K562 (cell line): ENCODE data around the gene ZSWIM1. TPM values are rescaled to one million over a fixed set of nuclear protein-coding genes. Genes with fewer than 3 reads are reported as not detected.

Source experiments
- ATAC-seq: fragments of 200-7000 bp; cut with Tn5 transposase; 3 replicates; pipeline ENCODE4 v1.9.1; 2020; ENCODE audit warnings: moderate library complexity
- Bru-seq: library from RNA; stranded (reverse); fragments of 400-500 nt; gene quantifications from one replicate; lab custom pipeline; 2021; lab: Mats Ljungman, UMichigan
- BruChase-seq, 2 experiments: library from RNA; stranded (reverse); fragments of 400-500 nt; gene quantifications; one replicate each; lab custom pipeline; 2021; lab: Mats Ljungman, UMichigan
- BruUV-seq: library from RNA; stranded (reverse); fragments of 400-500 nt; replicated peaks from 2 replicates; lab custom pipeline; 2021; lab: Mats Ljungman, UMichigan
- CTCF ChIA-PET: fragments of 300-600 bp; formaldehyde crosslinking; extraction: SDS; loops from one replicate; lab custom pipeline; 2021; ENCODE audit warnings: low intra/inter-chr PET ratio; lab: Yijun Ruan, JAX
- POLR2A ChIA-PET: fragments of 300-600, 350-650 bp; sonication (Branson Sonifier 250); formaldehyde crosslinking; extraction: SDS; loops from one replicate; lab custom pipeline; 2021; ENCODE audit warnings: antibody characterized with exemption, inconsistent platforms; lab: Yijun Ruan, JAX
- DNase-seq, 4 experiments: peaks; one replicate each; pipeline versions ENCODE4 v3.0.0 to v3.0.0-alpha.2; 2011 to 2018; ENCODE audit warnings: low spot score in 3 of 4, mixed read lengths in 3 of 4; ENCODE audit errors: extremely low read depth in 1 of 4
- FAIRE-seq: peaks from 2 replicates; lab custom pipeline; 2011; peaks lifted over from hg19 to GRCh38; lab: Jason Lieb, UNC
- H2AFZ ChIP-seq: 2 replicates; pipeline ENCODE4 v1.6.0; 2011; ENCODE audit warnings: low read depth, low read length, control low read depth, inconsistent platforms
- H3K27ac ChIP-seq: fragments of 200-600 bp; 3 replicates; pipeline ENCODE4 v1.8.0; 2011; ENCODE audit warnings: low read depth, mild to moderate bottlenecking, control low read depth, inconsistent platforms, low read length, moderate library complexity, mixed read lengths; ENCODE audit errors: extremely low read depth
- H3K27me3 ChIP-seq, 2 experiments: fragments of 300-600 bp in 1 of 2; 2 replicates in 1 of 2; 3 replicates in 1 of 2; pipeline versions ENCODE4 v1.6.0 to v1.8.0; 2011; ENCODE audit warnings: inconsistent platforms in 2 of 2, low read length in 2 of 2, mild to moderate bottlenecking in 1 of 2, mixed read lengths in 1 of 2, moderate library complexity in 1 of 2; ENCODE audit not compliant: control insufficient read depth in 2 of 2, insufficient read depth in 2 of 2
- H3K36me3 ChIP-seq: fragments of 300-600 bp; 3 replicates; pipeline ENCODE4 v1.8.0; 2011; ENCODE audit warnings: mild to moderate bottlenecking, low read length, inconsistent platforms; ENCODE audit not compliant: control insufficient read depth, insufficient read depth
- H3K4me1 ChIP-seq, 2 experiments: fragments of 200-600 bp in 1 of 2; replicated peaks in 1 of 2; 2 replicates in 1 of 2; 3 replicates in 1 of 2; pipeline versions ENCODE4 v1.5.1 to v1.8.0; 2011; ENCODE audit warnings: inconsistent platforms in 2 of 2, low read length in 2 of 2, mild to moderate bottlenecking in 1 of 2, mixed read lengths in 1 of 2, moderate library complexity in 1 of 2; ENCODE audit not compliant: control insufficient read depth in 2 of 2, insufficient read depth in 2 of 2
- H3K4me2 ChIP-seq: 2 replicates; pipeline ENCODE4 v1.6.1; 2011; ENCODE audit warnings: low read length, control low read depth, inconsistent platforms, mixed read lengths; ENCODE audit not compliant: insufficient read depth
- H3K4me3 ChIP-seq: fragments of 200-600 bp; sonication (generic), shearing (Covaris generic); 2 replicates; pipeline ENCODE4 v1.5.1; 2016; ENCODE audit warnings: control low read depth, inconsistent platforms
- H3K79me2 ChIP-seq: fragments of 200-600 bp; 3 replicates; pipeline ENCODE4 v1.8.0; 2011; ENCODE audit warnings: low read length, inconsistent platforms; ENCODE audit not compliant: control insufficient read depth, insufficient read depth
- H3K9ac ChIP-seq, 2 experiments: 2 replicates each; pipeline versions ENCODE4 v1.6.0 to v1.6.1; 2011; ENCODE audit warnings: low read depth in 2 of 2, low read length in 2 of 2, control low read depth in 1 of 2, inconsistent platforms in 1 of 2, mild to moderate bottlenecking in 1 of 2, mixed read lengths in 1 of 2; ENCODE audit not compliant: insufficient read depth in 1 of 2
- H3K9me1 ChIP-seq: one replicate; pipeline ENCODE4 v1.6.0; 2011; ENCODE audit warnings: inconsistent platforms, mild to moderate bottlenecking, low read length, moderate library complexity; ENCODE audit not compliant: control insufficient read depth, insufficient read depth
- H3K9me3 ChIP-seq: replicated peaks from 2 replicates; pipeline ENCODE4 v1.5.1; 2011; ENCODE audit warnings: low read depth, low read length, inconsistent platforms; ENCODE audit not compliant: control insufficient read depth, insufficient read depth
- H4K20me1 ChIP-seq: replicated peaks from 2 replicates; pipeline ENCODE4 v1.6.1; 2011; ENCODE audit warnings: low read length, inconsistent platforms, mixed read lengths; ENCODE audit not compliant: control insufficient read depth, insufficient read depth
- DPF2 ChIP-seq: fragments of 450-650 bp; IDR thresholded peaks from 2 replicates; pipeline ENCODE4 v1.6.1; 2016
- ESRRB ChIP-seq: fragments of 250-450 bp; sonication (Bioruptor Pico); IDR thresholded peaks from 2 replicates; pipeline ENCODE4 v1.5.0; 2020; ENCODE audit warnings: mild to moderate bottlenecking, moderate library complexity, borderline replicate concordance
- FOXP1 ChIP-seq: sonication (generic); formaldehyde crosslinking; IDR thresholded peaks from 2 replicates; pipeline ENCODE4 v1.8.0; 2022; ENCODE audit warnings: mild to moderate bottlenecking, missing genetic modification reagents
- HMGN3 ChIP-seq: IDR thresholded peaks from 2 replicates; pipeline ENCODE4 v1.6.1; 2011; ENCODE audit warnings: borderline replicate concordance, low read depth, mild to moderate bottlenecking, mixed read lengths, low read length; ENCODE audit not compliant: insufficient read length; ENCODE audit errors: extremely low read depth
- HOMEZ ChIP-seq: fragments of 250-450 bp; sonication (Bioruptor Pico); IDR thresholded peaks from 2 replicates; pipeline ENCODE4 v1.4.0; 2020; ENCODE audit warnings: mild to moderate bottlenecking, moderate library complexity
- L3MBTL2 ChIP-seq: fragments of 450-650 bp; IDR thresholded peaks from 2 replicates; pipeline ENCODE4 v1.6.1; 2016; ENCODE audit warnings: mild to moderate bottlenecking, moderate library complexity
- TGIF2 ChIP-seq: sonication (generic); formaldehyde crosslinking; IDR thresholded peaks from 2 replicates; pipeline ENCODE4 v1.8.1; 2022; ENCODE audit warnings: mild to moderate bottlenecking, missing genetic modification reagents, moderate library complexity
- ZNF354B ChIP-seq: fragments of 250-450 bp; sonication (Bioruptor Pico); IDR thresholded peaks from 2 replicates; pipeline ENCODE4 v1.4.0; 2020
- ZNF384 ChIP-seq: IDR thresholded peaks from 2 replicates; pipeline ENCODE4 v1.6.1; 2012; ENCODE audit warnings: low read depth, low read length, improper control_type of control experiment
- ZZZ3 ChIP-seq: fragments of 450-650 bp; IDR thresholded peaks from 2 replicates; pipeline ENCODE4 v1.6.1; 2016; ENCODE audit warnings: antibody characterized with exemption, mild to moderate bottlenecking, moderate library complexity
- WGBS: fragments of 100-300 bp; shearing (Covaris generic); methylation state at CpG from one replicate; pipeline ENCODE4 v1.1.6; 2016; ENCODE audit warnings: low coverage, mixed read lengths; ENCODE audit not compliant: insufficient coverage; ENCODE audit errors: missing lambda C conversion rate; 5-methylcytosine and 5-hydroxymethylcytosine counted together
- in situ Hi-C: fragments of 300-500 bp; cut with MboI; formaldehyde crosslinking; loops from 4 replicates; pipeline ENCODE4 v1.15.0; 2018; ENCODE audit warnings: inconsistent platforms, mixed read lengths
- intact Hi-C: fragments of 100-400 bp; cut with micrococcal nuclease; formaldehyde crosslinking; loops from 2 replicates; pipeline ENCODE4 v1.14.2; 2022
- long read RNA-seq, 3 experiments: library from polyadenylated mRNA in 2 of 3; library from RNA in 1 of 3; unstranded in 2 of 3; stranded (forward) in 1 of 3; transcript quantifications; one replicate each; pipeline ENCODE4 v2.0.0, GENCODE V29; 2019 to 2022
- polyA minus RNA-seq, 3 experiments: library from RNA; depleted of rRNA, polyadenylated mRNA; stranded (reverse); fragments of >200 nt; gene quantifications; 2 replicates each; pipeline ENCODE4 v1.2.3, GENCODE V29; 2011
- polyA plus RNA-seq, 8 experiments: library from polyadenylated mRNA; depleted of rRNA in 4 of 8; stranded (reverse) in 5 of 8; unstranded in 3 of 8; fragments of >200 nt; fragmentation: Nextera tagmentation in 2 of 8; fragmentation: Illumina TruSeq in 1 of 8; extraction: Ambion mirVana in 2 of 8; extraction: Trizol in 1 of 8; gene quantifications; 2 replicates each; pipeline versions ENCODE4 v1.2.1 to v1.2.3, GENCODE V29; 2011 to 2014; ENCODE audit warnings: inconsistent platforms in 1 of 8, missing spikeins in 1 of 8
- total RNA-seq, 7 experiments: library from RNA; depleted of rRNA in 6 of 7; stranded (reverse); fragments of >200 nt in 6 of 7; fragmentation: Illumina TruSeq in 2 of 7; extraction: Trizol in 2 of 7; gene quantifications; 2 replicates each; pipeline versions ENCODE4 v1.2.1 to v1.2.3, GENCODE V29; 2011 to 2021; ENCODE audit warnings: low replicate concordance in 1 of 7
- TF ChIP-seq, protein P1 (sequence below): fragments of 450-650 bp; IDR thresholded peaks from 2 replicates; pipeline ENCODE4 v1.6.1; 2016; ENCODE audit warnings: antibody characterized with exemption
- TF ChIP-seq, protein P2 (sequence below): fragments of 450-650 bp; IDR thresholded peaks from one replicate; pipeline ENCODE4 v1.6.1; 2018; ENCODE audit warnings: mild to moderate bottlenecking, moderate library complexity; ENCODE audit not compliant: partially characterized antibody

ZSWIM1 gene
- 14.3 and 28.8 TPM in 2 replicates for total RNA-seq (2011; cell fraction: chromatin; rRNA removed; ENCODE audit: low replicate concordance)
- total RNA-seq (2011; cell fraction: nucleolus; rRNA removed) = 16.2 and 16.7 TPM in 2 replicates
- 19.3 and 20.7 TPM in 2 replicates for total RNA-seq (2011; cell fraction: nucleoplasm; rRNA removed)
- total RNA-seq (2014; rRNA removed) = 11.6 and 14.1 TPM in 2 replicates
- 9.0 and 9.5 TPM in 2 replicates for total RNA-seq (2014; rRNA removed; fragmentation: Illumina TruSeq; extraction: Trizol)
- total RNA-seq (2015; rRNA removed; fragmentation: Illumina TruSeq; extraction: Trizol) = 11.2 and 11.7 TPM in 2 replicates
- total RNA-seq (2021) = 13.8 and 15.6 TPM in 2 replicates
- 7.4 and 12.1 TPM in 2 replicates for polyA plus RNA-seq (2011; rRNA removed)
- polyA plus RNA-seq (2011; cell fraction: cytosol; rRNA removed) = 14.1 and 15.5 TPM in 2 replicates
- 21.0 and 32.5 TPM in 2 replicates for polyA plus RNA-seq (2011; cell fraction: nucleus; rRNA removed)
- 10.9 and 13.6 TPM in 2 replicates for polyA plus RNA-seq (2012)
- polyA plus RNA-seq (2014; fragmentation: Illumina TruSeq; extraction: Trizol) = 13.7 and 14.7 TPM in 2 replicates
- 1 to 10 TPM; 2.5 to 3.1 TPM for polyA plus RNA-seq (2014; fragmentation: Nextera tagmentation; extraction: Ambion mirVana)
- 7.0 and 7.3 TPM in 2 replicates for polyA plus RNA-seq (2014; rRNA removed)
- polyA minus RNA-seq (2011; rRNA and poly(A)+ RNA removed) = 18.4 and 23.1 TPM in 2 replicates
- polyA minus RNA-seq (2011; cell fraction: cytosol; rRNA and poly(A)+ RNA removed) = 16.7 and 17.3 TPM in 2 replicates
- 7.1 and 12.0 TPM in 2 replicates for polyA minus RNA-seq (2011; cell fraction: nucleus; rRNA and poly(A)+ RNA removed)
- percentile 87 among the genes with signal in this experiment for Bru-seq, nascent RNA
- BruChase-seq, experiment 1, labeled RNA remaining after a 2-hour chase = percentile 80 among the genes with signal in this experiment
- percentile 82 among the genes with signal in this experiment for BruChase-seq, experiment 2, labeled RNA remaining after a 6-hour chase
- long read RNA-seq, experiment 1, partial matches to known transcripts = 3 of 3 reads
- long read RNA-seq, experiment 1, other reads (novel, unspliced or antisense) = 0 of 3 reads
- long read RNA-seq, experiment 2, partial matches to known transcripts = 0 of 21 reads
- long read RNA-seq, experiment 2, other reads (novel, unspliced or antisense) = 18 of 21 reads
- long read RNA-seq, experiment 3, partial matches to known transcripts = 3 of 3 reads
- long read RNA-seq, experiment 3, other reads (novel, unspliced or antisense) = 0 of 3 reads

- DNase-seq = peak; percentile 99 to 100 (median 99)
- peak; percentile 100 for FAIRE-seq
- peak; percentile 99 for ATAC-seq
- H3K9me3 ChIP-seq = no peaks in the 10 kb centered on the region
- POLR2A ChIA-PET = interaction anchor here (0.6 to 2.4 kb wide), 13 partner anchors 9 to 55 kb away, joined by 3 to 11 read pairs (median 4); partner anchors contain the start of genes CTSA, NEURL2 and PCIF1
- peaks cover 31% of the 10 kb centered on the region; the same call in 2 of the 3 replicates for H3K36me3 ChIP-seq
- under 1% methylated on average over 23 of the region's 23 CpGs for WGBS
- H3K9me1 ChIP-seq = peaks cover 4% of the 10 kb centered on the region
- TSS peak; percentile 81 for BruUV-seq
- peak within 1 kb of the TSS; percentile 89 for H2AFZ ChIP-seq
- in situ Hi-C loops (no loop called here), intact Hi-C loops (loop anchor here (10.0 kb wide), 1 partner anchor 46 kb away; the partner anchor contains the start of gene SNX21)
- peak within 1 kb of the TSS; percentile 56 for H3K4me3 ChIP-seq
- no peaks in the 10 kb centered on the region for H4K20me1 ChIP-seq
- peak within 1 kb of the TSS; percentile 91 for H3K4me2 ChIP-seq
- peaks cover 32% of the 10 kb centered on the region for H3K79me2 ChIP-seq
- CTCF ChIA-PET = no interaction called here
- peak within 1 kb of the TSS; percentile 83 for H3K27ac ChIP-seq
- peak within 1 kb of the TSS; percentile 85 to 92 for H3K9ac ChIP-seq
- H3K4me1 ChIP-seq = peaks cover 27% of the 10 kb centered on the region in 2 experiments
- H3K27me3 ChIP-seq = no peaks in the 10 kb centered on the region
- TF ChIP-seq L3MBTL2 = peak; percentile 53; the same call in 1 of the 2 replicates
- TF ChIP-seq HOMEZ (CRISPR knock-in tag) = no peak
- TF ChIP-seq ESRRB (CRISPR knock-in tag) = no peak
- TF ChIP-seq FOXP1 (CRISPR knock-in tag) = no peak
- no peak for TF ChIP-seq HMGN3
- TF ChIP-seq ZNF384 = no peak
- TF ChIP-seq ZZZ3 = no peak
- TF ChIP-seq, protein P1, sequence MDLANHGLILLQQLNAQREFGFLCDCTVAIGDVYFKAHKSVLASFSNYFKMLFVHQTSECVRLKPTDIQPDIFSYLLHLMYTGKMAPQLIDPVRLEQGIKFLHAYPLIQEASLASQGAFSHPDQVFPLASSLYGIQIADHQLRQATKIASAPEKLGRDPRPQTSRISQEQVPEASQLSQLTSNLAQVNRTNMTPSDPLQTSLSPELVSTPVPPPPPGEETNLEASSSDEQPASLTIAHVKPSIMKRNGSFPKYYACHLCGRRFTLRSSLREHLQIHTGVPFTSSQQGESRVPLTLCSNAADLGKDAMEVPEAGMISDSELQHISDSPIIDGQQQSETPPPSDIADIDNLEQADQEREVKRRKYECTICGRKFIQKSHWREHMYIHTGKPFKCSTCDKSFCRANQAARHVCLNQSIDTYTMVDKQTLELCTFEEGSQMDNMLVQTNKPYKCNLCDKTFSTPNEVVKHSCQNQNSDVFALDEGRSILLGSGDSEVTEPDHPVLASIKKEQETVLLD = no peak
- TF ChIP-seq ZNF354B (CRISPR knock-in tag) = no peak
- TF ChIP-seq DPF2 = no peak; the same call in 1 of the 2 replicates
- TF ChIP-seq, protein P2, sequence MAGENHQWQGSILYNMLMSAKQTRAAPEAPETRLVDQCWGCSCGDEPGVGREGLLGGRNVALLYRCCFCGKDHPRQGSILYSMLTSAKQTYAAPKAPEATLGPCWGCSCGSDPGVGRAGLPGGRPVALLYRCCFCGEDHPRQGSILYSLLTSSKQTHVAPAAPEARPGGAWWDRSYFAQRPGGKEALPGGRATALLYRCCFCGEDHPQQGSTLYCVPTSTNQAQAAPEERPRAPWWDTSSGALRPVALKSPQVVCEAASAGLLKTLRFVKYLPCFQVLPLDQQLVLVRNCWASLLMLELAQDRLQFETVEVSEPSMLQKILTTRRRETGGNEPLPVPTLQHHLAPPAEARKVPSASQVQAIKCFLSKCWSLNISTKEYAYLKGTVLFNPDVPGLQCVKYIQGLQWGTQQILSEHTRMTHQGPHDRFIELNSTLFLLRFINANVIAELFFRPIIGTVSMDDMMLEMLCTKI = no peak
- no peak for TF ChIP-seq TGIF2 (CRISPR knock-in tag)
These were observed at the start of gene ZSWIM1 for GRCh38 chr20:45880988-45881788. Gene ZSWIM1 (plus strand): TSS chr20:45881227. CDS start chr20:45882593, 1,366 bp downstream.
